ENCODE results near the gene TBC1D22A.

The TBC1D22A gene

DNA sequence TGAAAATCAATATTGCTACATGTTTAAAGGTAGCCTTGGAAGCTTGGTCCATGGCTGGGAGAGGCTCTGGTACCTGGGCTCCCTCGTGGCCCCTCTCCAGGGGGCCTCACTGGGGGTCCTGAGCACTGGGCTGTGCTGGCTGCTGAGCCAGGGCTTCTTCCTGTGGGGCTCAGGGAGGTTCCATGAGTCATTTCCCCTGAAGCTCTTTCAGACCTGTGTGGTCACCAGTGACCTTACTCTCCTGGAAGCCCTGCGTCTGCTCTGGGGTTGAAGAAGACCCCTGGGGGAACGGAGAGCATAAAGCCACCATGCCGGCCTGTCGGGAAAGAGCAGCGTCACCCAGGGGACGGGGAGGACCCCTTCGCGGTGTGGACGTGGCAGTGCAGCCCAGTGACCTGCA, 389.0 kb downstream of the TBC1D22A start:
- no peak for DNase-seq

- no peak for DNase-seq
Measured at GRCh38 chr22:47152236-47152635, 389.8 kb downstream of the TBC1D22A start.

DNA sequence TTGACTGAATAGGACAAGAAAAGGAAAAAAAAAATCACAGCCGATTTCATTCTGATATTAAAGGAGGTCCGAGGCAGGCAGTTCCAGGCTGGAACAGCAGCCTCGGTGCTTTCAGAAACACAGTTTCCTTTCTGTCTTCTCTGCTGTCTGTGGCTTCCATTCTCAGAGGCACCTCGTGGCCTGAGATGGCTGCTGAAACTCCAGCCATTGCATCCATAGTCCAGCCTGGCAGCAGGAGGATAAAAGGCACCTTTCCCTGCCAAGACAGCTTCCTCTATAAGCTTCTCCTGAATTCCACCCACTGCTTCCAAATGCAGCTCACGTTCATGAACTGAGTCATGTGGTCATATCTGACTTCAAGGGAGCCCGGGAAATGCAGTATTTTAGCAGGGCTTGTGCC, 390.5 kb downstream of the TBC1D22A start:
- DNase-seq: no peak

DNA sequence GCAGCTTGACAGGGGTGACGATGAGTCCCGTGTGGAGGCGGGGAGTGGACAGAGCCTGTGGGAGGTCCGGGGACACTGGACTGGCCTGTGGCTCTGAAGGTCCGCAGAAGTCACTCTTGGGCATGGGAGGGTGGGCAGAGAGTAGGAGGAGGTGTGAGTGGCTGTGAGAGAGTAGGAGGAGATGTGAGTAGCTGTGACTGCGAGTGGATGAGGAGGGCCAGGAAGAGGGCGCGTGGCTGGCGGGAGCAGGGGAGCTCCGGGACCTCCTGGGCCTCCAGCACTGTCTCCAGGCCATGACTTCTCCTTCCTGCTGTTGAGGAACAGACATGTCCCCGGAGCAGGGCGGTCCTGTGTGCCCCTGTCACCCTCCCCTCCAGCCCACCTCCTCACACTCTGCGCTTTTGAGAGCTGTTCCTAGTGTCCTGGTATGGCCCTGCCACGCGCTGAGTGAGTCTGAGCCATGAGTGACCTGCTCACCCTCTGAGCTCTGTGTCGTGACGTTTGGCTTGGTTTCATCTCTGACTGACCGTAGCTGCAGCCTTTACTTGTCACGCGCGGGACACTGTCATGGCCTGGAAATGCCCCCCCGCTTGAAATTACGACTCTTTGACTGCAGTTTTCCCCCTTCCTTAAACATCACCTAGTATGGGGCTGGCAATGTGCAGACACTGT, 391.5 kb downstream of the TBC1D22A start:
- no peak for DNase-seq

DNA sequence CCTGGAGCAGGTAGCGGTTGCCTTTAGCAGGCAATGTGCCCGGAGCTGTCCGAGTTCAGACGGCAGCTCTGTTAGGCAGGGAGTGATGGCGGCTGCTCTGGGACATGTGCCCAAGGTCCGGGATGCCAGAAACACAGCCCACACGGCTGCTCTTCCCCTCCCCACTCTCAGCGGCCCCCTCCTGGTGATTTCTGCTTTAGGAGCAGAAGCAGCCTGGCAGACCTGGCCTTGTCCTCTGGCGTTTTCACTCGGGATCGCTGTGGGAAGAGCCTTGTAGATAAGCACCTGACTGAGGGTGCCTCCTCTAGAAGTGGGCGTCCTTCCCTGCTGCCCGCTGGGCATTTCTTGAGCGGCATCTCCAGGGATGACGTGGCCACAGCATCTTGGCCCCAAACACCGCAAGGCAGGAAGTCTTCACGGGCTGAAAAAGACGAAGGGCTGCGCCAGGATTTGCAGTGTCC, 392.2 kb downstream of the TBC1D22A start:
- no peak for DNase-seq

DNA sequence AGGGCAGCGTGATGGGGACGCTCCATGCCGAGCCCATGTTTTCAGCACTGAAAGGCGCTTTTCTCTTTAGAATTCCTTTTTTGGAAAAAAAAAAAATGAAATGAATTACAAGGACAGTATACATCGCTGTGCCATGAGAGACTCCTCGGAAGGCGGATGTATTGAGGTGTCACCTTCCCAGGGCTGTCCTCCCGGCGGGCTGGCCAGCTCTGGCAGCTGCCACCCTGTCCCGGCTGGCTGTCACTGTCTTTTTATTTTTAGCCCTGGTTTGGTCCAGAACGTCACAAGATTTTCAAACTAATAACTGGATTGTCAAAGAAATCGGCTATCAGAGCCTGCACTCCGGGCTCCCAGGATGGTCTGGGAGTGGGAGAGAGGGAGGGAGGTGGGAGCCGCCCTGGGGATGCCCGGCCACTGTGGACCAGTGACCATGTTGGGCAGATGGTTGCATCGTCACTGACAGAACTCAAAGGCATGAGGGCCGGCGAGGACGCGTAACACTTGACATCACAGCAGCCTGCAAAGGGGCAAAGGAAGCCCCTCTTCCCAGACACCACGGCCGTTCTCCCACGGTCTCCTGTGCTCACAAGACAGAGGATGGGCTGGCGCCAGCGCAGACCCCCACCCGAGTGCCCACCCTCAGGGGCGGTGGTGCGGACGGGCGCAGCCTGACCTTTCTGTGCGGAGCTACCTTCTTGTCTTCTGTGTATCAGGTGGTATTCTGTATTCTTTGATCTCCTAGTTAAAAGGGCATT, 392.9 kb downstream of the TBC1D22A start:
- DNase-seq: no peak

- no peak for DNase-seq
Measured at GRCh38 chr22:47155912-47156311, 393.5 kb downstream of the TBC1D22A start.

- no peak for DNase-seq
Measured at GRCh38 chr22:47156352-47157092, 394.1 kb downstream of the TBC1D22A start.

DNA sequence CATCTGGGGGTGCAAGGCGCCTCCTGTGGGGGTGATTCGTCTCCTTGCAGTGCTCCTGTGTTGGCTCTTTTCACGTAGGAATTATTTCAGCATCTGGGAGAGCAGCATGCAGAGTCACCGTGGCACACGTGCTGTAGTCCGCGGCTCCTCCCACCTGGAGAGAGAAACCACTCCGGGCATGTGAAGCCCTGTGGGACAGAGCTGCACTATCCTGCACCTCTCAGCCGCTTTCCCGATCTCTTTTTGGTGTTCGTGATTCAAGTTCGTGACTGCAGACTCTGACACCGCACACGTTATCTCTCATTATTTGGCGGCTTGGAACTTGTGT, 394.6 kb downstream of the TBC1D22A start:
- no peak for DNase-seq

GRCh38 chr22:47157486-47158270, 395.2 kb downstream of the TBC1D22A start:
- no peak for DNase-seq

DNA sequence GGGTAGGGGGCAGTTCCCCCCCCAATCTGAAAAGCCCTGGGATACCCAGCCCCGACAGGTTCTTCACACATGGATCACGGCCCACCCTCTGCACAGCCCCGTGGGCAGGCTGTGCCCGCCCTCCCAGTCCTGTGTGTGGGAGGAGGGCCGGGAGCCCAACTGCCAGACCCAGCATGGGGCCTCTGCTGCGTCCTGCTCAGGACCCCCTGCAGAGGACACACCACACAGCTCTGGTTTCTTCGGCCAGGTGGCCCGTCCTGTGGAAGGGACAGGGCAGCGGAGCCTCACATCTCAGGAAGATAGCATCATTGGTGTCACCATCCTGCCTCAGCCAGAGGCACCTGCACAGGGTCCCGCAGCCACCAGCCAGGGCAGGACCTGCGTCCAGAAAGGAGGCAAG, 396.0 kb downstream of the TBC1D22A start:
- no peak for DNase-seq

GRCh38 chr22:47159592-47159991, 397.1 kb downstream of the TBC1D22A start:
- no peak for DNase-seq

DNA sequence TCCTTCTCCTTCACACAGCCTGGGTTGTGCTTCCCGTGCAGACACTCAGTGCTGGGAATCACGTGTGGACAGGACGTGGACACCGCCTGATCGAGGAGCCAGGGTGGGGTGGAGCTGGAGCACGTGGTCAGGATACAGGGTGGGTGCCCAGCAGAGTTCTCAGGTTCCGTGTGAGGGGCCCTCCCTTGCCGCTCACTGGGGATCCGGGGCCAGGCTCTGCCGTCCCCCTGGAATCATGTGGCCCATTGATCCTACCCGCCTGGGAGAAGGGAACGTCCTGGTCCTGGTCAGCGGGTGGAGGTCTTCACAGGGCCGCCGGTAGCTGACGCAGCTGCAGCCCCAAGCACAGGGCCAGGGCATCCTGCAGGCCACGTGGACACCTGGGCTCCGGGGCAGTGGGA, 397.7 kb downstream of the TBC1D22A start:
- no peak for DNase-seq

GRCh38 chr22:47160781-47161520, 398.5 kb downstream of the TBC1D22A start:
- DNase-seq: no peak

DNA sequence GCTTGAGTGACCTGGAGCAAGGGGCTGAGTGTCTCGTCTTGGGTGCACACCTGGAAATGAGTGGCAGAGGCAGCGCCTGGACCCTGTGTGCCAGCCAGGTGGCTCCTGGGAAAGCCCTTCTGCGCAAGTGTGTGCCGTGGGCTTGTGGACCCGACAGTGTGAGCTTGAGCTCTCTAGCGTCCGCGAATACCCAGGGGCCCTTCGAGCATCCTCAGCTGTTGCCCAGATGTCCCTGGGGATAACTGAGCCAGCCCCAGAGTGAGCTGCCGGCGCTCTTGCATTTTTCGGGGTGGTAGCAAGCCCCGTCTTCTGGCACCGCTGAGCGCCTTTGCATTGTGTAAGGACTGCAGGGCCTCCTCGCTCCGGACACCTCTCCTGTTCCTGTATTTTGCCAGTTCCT, 399.2 kb downstream of the TBC1D22A start:
- DNase-seq: no peak

- no peak for DNase-seq
Measured at GRCh38 chr22:47162865-47163264, 400.4 kb downstream of the TBC1D22A start.

GRCh38 chr22:47163481-47163855, 401.0 kb downstream of the TBC1D22A start:
- no peak for DNase-seq

DNA sequence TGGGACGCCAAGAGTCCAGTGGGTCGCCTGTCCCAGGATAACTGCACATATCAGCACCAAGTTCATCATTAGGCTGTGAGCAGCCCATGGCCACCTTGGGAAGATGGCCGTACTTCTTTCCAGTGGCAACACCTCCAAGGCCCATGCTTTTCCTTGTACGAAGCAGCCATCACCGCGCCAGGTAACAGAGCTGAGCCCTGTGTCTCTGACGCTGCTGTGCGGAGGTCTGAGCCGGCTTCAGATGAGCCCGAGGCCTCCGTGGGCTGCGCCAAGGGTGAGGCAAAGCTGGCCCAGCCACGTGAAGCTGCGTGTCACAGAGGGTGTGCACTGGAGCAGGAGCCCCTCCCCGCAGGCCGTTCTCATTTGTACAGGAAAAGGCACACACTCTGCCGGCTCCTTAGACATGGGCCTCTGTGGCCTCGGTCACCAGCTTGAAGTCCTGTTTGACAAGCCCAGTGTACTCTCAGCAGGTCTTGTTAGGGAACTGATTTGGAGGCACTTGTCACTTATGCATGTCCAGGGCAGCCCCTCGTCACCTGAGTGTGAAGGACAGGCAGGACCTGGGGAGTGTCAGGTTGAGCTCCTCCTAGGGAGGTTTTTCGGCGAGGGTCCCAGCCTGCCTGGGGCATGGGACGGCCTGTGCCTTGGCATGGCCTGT, 401.5 kb downstream of the TBC1D22A start:
- no peak for DNase-seq

DNA sequence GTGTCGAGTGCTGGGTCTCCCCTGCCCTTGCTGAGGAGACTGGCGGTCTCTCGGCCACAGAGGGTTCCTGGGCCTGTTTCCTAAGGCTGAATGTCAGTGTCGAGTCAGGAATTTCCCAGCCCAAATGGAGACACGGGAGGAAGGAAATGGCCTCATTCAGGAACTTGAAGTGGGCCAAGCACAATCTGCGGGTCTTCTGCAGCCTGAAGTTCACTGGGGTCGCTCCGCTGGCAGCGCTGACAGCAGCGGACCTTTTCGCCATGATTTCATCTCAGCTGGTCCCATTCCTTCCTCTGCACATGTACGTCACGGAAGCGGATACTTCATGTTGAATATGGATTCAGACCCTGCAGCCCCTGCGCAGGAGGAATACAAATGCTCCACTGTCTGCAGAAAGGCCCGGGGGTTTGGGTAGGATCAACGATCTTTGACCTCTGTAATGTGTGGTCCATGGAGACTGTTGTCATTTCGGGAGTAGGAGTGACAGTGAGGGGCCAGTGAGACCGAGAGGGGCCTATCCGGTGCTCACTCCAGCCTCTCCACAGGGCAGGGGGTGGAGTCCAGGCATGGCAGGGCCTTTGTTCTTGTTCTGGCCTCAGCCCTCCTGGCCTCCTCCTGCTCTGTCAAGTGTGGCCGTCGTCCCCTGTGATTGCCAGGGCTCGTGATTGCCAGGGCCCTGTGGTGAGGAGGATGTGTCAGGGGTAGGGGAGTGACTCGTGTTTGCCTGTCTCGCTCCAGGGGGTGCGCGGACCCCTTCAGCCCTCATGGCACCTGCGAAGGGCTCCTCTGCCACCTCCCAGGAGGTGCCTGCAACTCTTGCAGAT, 402.3 kb downstream of the TBC1D22A start:
- DNase-seq: no peak

DNA sequence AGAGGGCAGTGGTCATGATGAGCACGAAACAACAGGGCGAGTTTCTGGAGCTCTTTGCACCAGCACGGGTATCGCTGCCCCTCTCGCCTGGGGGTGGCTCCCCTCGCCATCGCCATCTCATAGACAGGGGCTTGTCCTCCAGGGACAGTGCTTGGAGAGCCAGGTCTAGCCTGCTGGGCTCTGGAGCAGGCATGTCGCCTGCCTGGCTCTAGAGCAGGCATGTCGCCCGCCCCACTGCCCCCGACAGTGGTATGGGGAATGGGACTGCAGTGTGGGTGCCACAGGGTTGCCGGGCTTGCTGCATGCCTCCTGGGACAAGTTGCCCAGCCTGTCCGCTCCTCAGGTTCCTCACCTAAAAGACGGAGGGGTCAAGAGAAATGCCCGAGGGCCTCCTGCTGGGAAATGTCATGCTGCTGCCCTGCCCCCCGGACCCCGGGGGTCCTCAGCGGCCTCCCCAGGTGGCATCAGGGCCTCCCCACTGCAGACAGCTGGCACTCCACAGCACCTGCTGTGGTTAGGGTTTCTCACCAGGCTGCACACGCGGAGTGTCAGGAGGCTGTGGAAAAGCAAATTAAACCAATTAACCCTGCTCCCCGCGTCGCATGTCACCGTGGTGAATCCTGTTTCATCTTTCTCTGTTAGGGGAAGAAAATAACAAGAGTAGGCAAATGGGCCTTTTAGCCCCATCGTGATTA, 403.0 kb downstream of the TBC1D22A start:
- no peak for DNase-seq

Data from NCI-H2029 (cell line).